SH-SY5Y (cell line): ENCODE data around the gene GPR157.

Experiments used
- GATA2 ChIP-seq: IDR thresholded peaks from 2 replicates; pipeline ENCODE4 v1.6.1; 2011; ENCODE audit warnings: mild to moderate bottlenecking, low read depth, low read length
- GATA3 ChIP-seq: IDR thresholded peaks from 2 replicates; pipeline ENCODE4 v1.6.1; 2011; ENCODE audit warnings: low read depth, mild to moderate bottlenecking, low read length, moderate library complexity

DNA sequence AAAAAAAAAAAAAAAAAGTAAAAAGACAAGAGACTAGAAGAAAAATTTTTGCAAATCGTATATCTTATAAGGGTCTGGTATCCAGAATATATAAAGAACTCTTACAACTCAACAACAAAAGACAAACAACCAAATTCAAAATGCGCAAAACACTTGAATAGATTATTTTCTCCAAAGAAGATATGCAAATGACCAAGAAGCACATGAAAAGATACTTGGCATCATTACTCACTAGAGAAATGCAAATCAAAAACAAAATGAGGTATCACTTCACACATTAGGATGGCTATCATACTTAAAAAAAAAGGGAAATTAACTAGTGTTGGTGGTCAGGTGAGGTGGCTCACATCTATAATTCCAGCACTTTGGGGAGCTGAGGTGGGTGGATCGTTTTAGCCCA is 47.4 kb downstream of the GPR157 start:
- TF ChIP-seq GATA2 = no peak
- TF ChIP-seq GATA3 = no peak
